K562 (cell line): Measurements from ENCODE around the gene SMAD3.

Experiments used
- BCL6 ChIP-seq: fragments of 250-450 bp; sonication (Bioruptor Pico); IDR thresholded peaks from 2 replicates; pipeline ENCODE4 v1.4.0; 2020
- CEBPG ChIP-seq, 3 experiments: fragments of 200-800 bp in 1 of 3; sonication (Bioruptor generic) in 1 of 3; sonication (generic) in 1 of 3; formaldehyde crosslinking in 1 of 3; IDR thresholded peaks in 2 of 3; conservative IDR thresholded peaks in 1 of 3; 2 replicates each; pipeline versions ENCODE4 v1.6.1 to v1.8.0; 2016 to 2022; ENCODE audit warnings: missing compliant biosample characterization in 2 of 3, missing genetic modification characterization in 2 of 3, mild to moderate bottlenecking in 1 of 3, missing genetic modification reagents in 1 of 3
- E2F3 ChIP-seq: fragments of 250-450 bp; sonication (Bioruptor Pico); IDR thresholded peaks from 2 replicates; pipeline ENCODE4 v1.4.0; 2020; ENCODE audit warnings: mild to moderate bottlenecking
- EP300 ChIP-seq: IDR thresholded peaks from 2 replicates; pipeline ENCODE4 v1.6.1; 2012; ENCODE audit warnings: low read length, improper control_type of control experiment
- FOXA1 ChIP-seq: fragments of 450-650 bp; IDR thresholded peaks from 2 replicates; pipeline ENCODE4 v1.6.1; 2016; ENCODE audit warnings: mild to moderate bottlenecking, borderline replicate concordance
- MAFG ChIP-seq: fragments of 450-650 bp; conservative IDR thresholded peaks from 2 replicates; pipeline ENCODE4 v1.6.1; 2016; ENCODE audit warnings: missing genetic modification characterization, missing compliant biosample characterization
- NRF1 ChIP-seq, 2 experiments: fragments of 450-650 bp; IDR thresholded peaks in 1 of 2; conservative IDR thresholded peaks in 1 of 2; 2 replicates each; pipeline ENCODE4 v1.6.1; 2014; ENCODE audit warnings: mild to moderate bottlenecking in 2 of 2
- POLR2A ChIP-seq: fragments of 450-650 bp; conservative IDR thresholded peaks from 2 replicates; pipeline ENCODE4 v1.6.1; 2016
- RAD21 ChIP-seq, 2 experiments: fragments of 250-450 bp in 1 of 2; fragments of 450-650 bp in 1 of 2; sonication (Bioruptor Pico) in 1 of 2; formaldehyde crosslinking in 1 of 2; IDR thresholded peaks in 1 of 2; conservative IDR thresholded peaks in 1 of 2; 2 replicates each; pipeline versions ENCODE4 v1.4.0 to v1.8.0; 2020 to 2022; ENCODE audit warnings: mild to moderate bottlenecking in 2 of 2, moderate library complexity in 1 of 2
- ZNF324 ChIP-seq: fragments of 250-450 bp; sonication (Bioruptor Pico); IDR thresholded peaks from 2 replicates; pipeline ENCODE4 v1.4.0; 2020; ENCODE audit warnings: mild to moderate bottlenecking
- TF ChIP-seq, protein P1 (sequence below), 2 experiments: fragments of 450-650 bp in 1 of 2; sonication (generic) in 1 of 2; formaldehyde crosslinking in 1 of 2; IDR thresholded peaks in 1 of 2; conservative IDR thresholded peaks in 1 of 2; 2 replicates each; pipeline versions ENCODE4 v1.6.1 to v1.8.1; 2016 to 2023; ENCODE audit warnings: mild to moderate bottlenecking in 2 of 2, moderate library complexity in 2 of 2, inconsistent platforms in 1 of 2, missing genetic modification reagents in 1 of 2
- TF ChIP-seq, protein P2 (sequence below): sonication (generic); formaldehyde crosslinking; IDR thresholded peaks from 2 replicates; pipeline ENCODE4 v1.9.0; 2022; ENCODE audit warnings: mild to moderate bottlenecking, missing genetic modification reagents
- TF ChIP-seq, protein P3 (sequence below): fragments of 450-650 bp; IDR thresholded peaks from 2 replicates; pipeline ENCODE4 v1.6.1; 2018; ENCODE audit not compliant: partially characterized antibody
- TF ChIP-seq, protein P4 (sequence below), 2 experiments: IDR thresholded peaks; 2 replicates each; pipeline ENCODE4 v1.6.1; 2012; ENCODE audit warnings: improper control_type of control experiment in 2 of 2, low read depth in 2 of 2, low read length in 2 of 2, borderline replicate concordance in 1 of 2

DNA sequence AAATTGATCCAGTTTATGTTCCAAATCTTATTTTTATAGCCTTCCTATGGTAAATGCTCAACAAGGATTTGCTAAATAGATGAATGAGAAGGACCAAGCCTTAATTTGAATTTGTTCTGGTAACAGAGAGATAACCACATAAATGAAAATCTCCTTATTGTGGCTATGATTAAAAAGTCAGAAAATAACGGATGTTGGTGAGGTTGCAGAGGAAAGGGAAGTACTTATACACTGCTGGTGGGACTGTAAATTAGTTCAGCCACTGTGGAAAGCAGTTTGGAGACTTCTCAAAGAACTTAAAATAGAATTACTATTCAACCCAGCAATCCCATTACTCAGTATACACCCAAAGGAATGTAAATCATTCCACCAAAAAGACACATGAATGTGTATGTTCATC is 162.9 kb downstream of the SMAD3 start:
- no peak for TF ChIP-seq POLR2A
- no peak for TF ChIP-seq NRF1 (conservative IDR thresholded peaks at IDR 0.05 in 1 of 2, IDR thresholded peaks at IDR 0.05 in 1 of 2)
- no peak for TF ChIP-seq MAFG (tag)
- no peak for TF ChIP-seq ZNF324 (CRISPR knock-in tag)
- no peak for TF ChIP-seq EP300
- TF ChIP-seq, protein P1, sequence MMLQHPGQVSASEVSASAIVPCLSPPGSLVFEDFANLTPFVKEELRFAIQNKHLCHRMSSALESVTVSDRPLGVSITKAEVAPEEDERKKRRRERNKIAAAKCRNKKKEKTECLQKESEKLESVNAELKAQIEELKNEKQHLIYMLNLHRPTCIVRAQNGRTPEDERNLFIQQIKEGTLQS (IDR thresholded peaks at IDR 0.05): no peak
- TF ChIP-seq, protein P1 (CRISPR knock-in tag; conservative IDR thresholded peaks at IDR 0.05): no peak
- no peak for TF ChIP-seq RAD21 (CRISPR knock-in tag; conservative IDR thresholded peaks at IDR 0.05 in 1 of 2, IDR thresholded peaks at IDR 0.05 in 1 of 2)
- no peak for TF ChIP-seq E2F3 (CRISPR knock-in tag)
- no peak for TF ChIP-seq CEBPG (CRISPR knock-in tag; IDR thresholded peaks at IDR 0.05)
- no peak for TF ChIP-seq CEBPG (tag; conservative IDR thresholded peaks at IDR 0.05 in 1 of 2, IDR thresholded peaks at IDR 0.05 in 1 of 2)
- TF ChIP-seq, protein P2, sequence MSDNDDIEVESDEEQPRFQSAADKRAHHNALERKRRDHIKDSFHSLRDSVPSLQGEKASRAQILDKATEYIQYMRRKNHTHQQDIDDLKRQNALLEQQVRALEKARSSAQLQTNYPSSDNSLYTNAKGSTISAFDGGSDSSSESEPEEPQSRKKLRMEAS (CRISPR knock-in tag): no peak
- no peak for TF ChIP-seq BCL6 (CRISPR knock-in tag)
- TF ChIP-seq FOXA1: no peak
- TF ChIP-seq, protein P3, sequence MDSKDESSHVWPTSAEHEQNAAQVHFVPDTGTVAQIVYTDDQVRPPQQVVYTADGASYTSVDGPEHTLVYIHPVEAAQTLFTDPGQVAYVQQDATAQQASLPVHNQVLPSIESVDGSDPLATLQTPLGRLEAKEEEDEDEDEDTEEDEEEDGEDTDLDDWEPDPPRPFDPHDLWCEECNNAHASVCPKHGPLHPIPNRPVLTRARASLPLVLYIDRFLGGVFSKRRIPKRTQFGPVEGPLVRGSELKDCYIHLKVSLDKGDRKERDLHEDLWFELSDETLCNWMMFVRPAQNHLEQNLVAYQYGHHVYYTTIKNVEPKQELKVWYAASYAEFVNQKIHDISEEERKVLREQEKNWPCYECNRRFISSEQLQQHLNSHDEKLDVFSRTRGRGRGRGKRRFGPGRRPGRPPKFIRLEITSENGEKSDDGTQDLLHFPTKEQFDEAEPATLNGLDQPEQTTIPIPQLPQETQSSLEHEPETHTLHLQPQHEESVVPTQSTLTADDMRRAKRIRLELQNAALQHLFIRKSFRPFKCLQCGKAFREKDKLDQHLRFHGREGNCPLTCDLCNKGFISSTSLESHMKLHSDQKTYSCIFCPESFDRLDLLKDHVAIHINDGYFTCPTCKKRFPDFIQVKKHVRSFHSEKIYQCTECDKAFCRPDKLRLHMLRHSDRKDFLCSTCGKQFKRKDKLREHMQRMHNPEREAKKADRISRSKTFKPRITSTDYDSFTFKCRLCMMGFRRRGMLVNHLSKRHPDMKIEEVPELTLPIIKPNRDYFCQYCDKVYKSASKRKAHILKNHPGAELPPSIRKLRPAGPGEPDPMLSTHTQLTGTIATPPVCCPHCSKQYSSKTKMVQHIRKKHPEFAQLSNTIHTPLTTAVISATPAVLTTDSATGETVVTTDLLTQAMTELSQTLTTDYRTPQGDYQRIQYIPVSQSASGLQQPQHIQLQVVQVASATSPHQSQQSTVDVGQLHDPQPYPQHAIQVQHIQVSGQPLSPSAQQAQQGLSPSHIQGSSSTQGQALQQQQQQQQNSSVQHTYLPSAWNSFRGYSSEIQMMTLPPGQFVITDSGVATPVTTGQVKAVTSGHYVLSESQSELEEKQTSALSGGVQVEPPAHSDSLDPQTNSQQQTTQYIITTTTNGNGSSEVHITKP: no peak
- TF ChIP-seq, protein P4, sequence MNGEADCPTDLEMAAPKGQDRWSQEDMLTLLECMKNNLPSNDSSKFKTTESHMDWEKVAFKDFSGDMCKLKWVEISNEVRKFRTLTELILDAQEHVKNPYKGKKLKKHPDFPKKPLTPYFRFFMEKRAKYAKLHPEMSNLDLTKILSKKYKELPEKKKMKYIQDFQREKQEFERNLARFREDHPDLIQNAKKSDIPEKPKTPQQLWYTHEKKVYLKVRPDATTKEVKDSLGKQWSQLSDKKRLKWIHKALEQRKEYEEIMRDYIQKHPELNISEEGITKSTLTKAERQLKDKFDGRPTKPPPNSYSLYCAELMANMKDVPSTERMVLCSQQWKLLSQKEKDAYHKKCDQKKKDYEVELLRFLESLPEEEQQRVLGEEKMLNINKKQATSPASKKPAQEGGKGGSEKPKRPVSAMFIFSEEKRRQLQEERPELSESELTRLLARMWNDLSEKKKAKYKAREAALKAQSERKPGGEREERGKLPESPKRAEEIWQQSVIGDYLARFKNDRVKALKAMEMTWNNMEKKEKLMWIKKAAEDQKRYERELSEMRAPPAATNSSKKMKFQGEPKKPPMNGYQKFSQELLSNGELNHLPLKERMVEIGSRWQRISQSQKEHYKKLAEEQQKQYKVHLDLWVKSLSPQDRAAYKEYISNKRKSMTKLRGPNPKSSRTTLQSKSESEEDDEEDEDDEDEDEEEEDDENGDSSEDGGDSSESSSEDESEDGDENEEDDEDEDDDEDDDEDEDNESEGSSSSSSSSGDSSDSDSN (IDR thresholded peaks at IDR 0.05; ENCODE audit: borderline replicate concordance in 1 of 2, low read depth in 2 of 2, low read length in 2 of 2): no peak
